Activated gamma-delta T cell treated with anti-CD3 and anti-CD28 coated beads, Interleukin-2, amount 50 U/mL, for 16 hours (primary cell): ENCODE results near the gene SEMA7A.
"Not testable (repeated sequence)": the region's sequence is repeated elsewhere in the genome, so short reads cannot be mapped to it uniquely, and the experiment has no call there.

ENCODE experiments used
- DNase-seq: peaks from one replicate; pipeline ENCODE4 v3.0.0-alpha.2; 2020; ENCODE audit warnings: low read depth

Gene SEMA7A

GRCh38 chr15:74373056-74373650, 60.6 kb downstream of the SEMA7A start:
- DNase-seq: no peak

- no peak for DNase-seq
Measured at GRCh38 chr15:74370471-74370870, 63.3 kb downstream of the SEMA7A start.

GRCh38 chr15:74369756-74370155, 64.0 kb downstream of the SEMA7A start:
- no peak for DNase-seq

- no peak for DNase-seq
Measured at GRCh38 chr15:74369084-74369745, 64.5 kb downstream of the SEMA7A start.

GRCh38 chr15:74368121-74368520, 65.6 kb downstream of the SEMA7A start:
- DNase-seq: no peak

- no peak for DNase-seq
Measured at GRCh38 chr15:74367296-74367854, 66.4 kb downstream of the SEMA7A start, which contains the start of gene CYP11A1. CYP11A1 (minus strand) TSS chr15:74367646; CDS start chr15:74367585, 61 bp downstream.

GRCh38 chr15:74365598-74366445, 67.9 kb downstream of the SEMA7A start:
- DNase-seq: no peak

GRCh38 chr15:74364936-74365597, 68.7 kb downstream of the SEMA7A start:
- no peak for DNase-seq

- DNase-seq: no peak
Measured at GRCh38 chr15:74362482-74362881, 71.3 kb downstream of the SEMA7A start.

GRCh38 chr15:74360855-74361254, 72.9 kb downstream of the SEMA7A start:
- DNase-seq: not testable (repeated sequence)

- not testable (repeated sequence) for DNase-seq
Measured at GRCh38 chr15:74359376-74359775, 74.4 kb downstream of the SEMA7A start.
